Panc1 (cell line): ENCODE data around the gene RNASEH2A. TPM values are rescaled to one million over a fixed set of nuclear protein-coding genes. Genes with fewer than 3 reads are reported as not detected.
A peak's percentile ranks its signal among the peaks of the same experiment; 100 is the strongest.

Experiments
- ATAC-seq: fragments of 200-7000 bp; cut with Tn5 transposase; 2 replicates; pipeline ENCODE4 v1.9.1; 2020; ENCODE audit warnings: mild to moderate bottlenecking, moderate library complexity
- BruUV-seq: library from RNA; stranded (reverse); fragments of 400-500 nt; replicated peaks from 2 replicates; lab custom pipeline; 2021; lab: Mats Ljungman, UMichigan
- CTCF ChIA-PET: fragments of 300-600 bp; sonication (Branson Sonifier 250); formaldehyde crosslinking; loops from one replicate; lab custom pipeline; 2022; ENCODE audit warnings: antibody characterized with exemption; lab: Charles Lee
- POLR2A ChIA-PET: fragments of 300-600 bp; sonication (Branson Sonifier 250); formaldehyde crosslinking; loops from one replicate; lab custom pipeline; 2022; ENCODE audit warnings: antibody characterized with exemption; lab: Charles Lee
- DNase-seq: peaks from one replicate; pipeline ENCODE4 v3.0.0-alpha.2; 2010; ENCODE audit warnings: low read depth, low spot score
- H3K27ac ChIP-seq: 2 replicates; pipeline ENCODE4 v1.5.1; 2011; ENCODE audit warnings: mild to moderate bottlenecking, low read length, inconsistent platforms
- H3K27me3 ChIP-seq: fragments of 200-500 bp; sonication (Bioruptor generic); 2 replicates; pipeline ENCODE4 v1.6.0; 2014; ENCODE audit warnings: low read length, inconsistent platforms; ENCODE audit not compliant: control insufficient read depth, insufficient read depth
- H3K36me3 ChIP-seq: fragments of 200-500 bp; sonication (Bioruptor generic); 2 replicates; pipeline ENCODE4 v1.5.1; 2014; ENCODE audit warnings: inconsistent platforms, mild to moderate bottlenecking, low read length, moderate library complexity; ENCODE audit not compliant: control insufficient read depth, insufficient read depth
- H3K4me1 ChIP-seq: 2 replicates; pipeline ENCODE4 v1.5.1; 2011; ENCODE audit warnings: inconsistent platforms, mild to moderate bottlenecking, low read length, moderate library complexity; ENCODE audit not compliant: control insufficient read depth, insufficient read depth
- H3K4me3 ChIP-seq, 2 experiments: 2 replicates each; pipeline ENCODE4 v1.5.1; 2011 to 2012; ENCODE audit warnings: low read depth in 2 of 2, low read length in 2 of 2, mild to moderate bottlenecking in 2 of 2, inconsistent platforms in 1 of 2, moderate library complexity in 1 of 2
- H3K9me3 ChIP-seq: fragments of 200-500 bp; sonication (Bioruptor generic); 2 replicates; pipeline ENCODE4 v1.5.1; 2014; ENCODE audit warnings: low read depth, mild to moderate bottlenecking, inconsistent platforms, low read length, moderate library complexity; ENCODE audit not compliant: control insufficient read depth, insufficient read depth
- CTCF ChIP-seq: fragments of 450-650 bp; IDR thresholded peaks from 2 replicates; pipeline ENCODE4 v1.5.1; 2017; ENCODE audit warnings: mild to moderate bottlenecking
- POLR2AphosphoS5 ChIP-seq: IDR thresholded peaks from 2 replicates; pipeline ENCODE4 v1.6.1; 2012; ENCODE audit warnings: mild to moderate bottlenecking, low read depth, low read length, moderate library complexity
- SIN3A ChIP-seq: IDR thresholded peaks from 2 replicates; pipeline ENCODE4 v1.6.1; 2012; ENCODE audit warnings: low read depth, mild to moderate bottlenecking, low read length, moderate library complexity, borderline replicate concordance; ENCODE audit not compliant: insufficient read depth
- TCF7L2 ChIP-seq: IDR thresholded peaks from 2 replicates; pipeline ENCODE4 v1.6.1; 2011; ENCODE audit warnings: mild to moderate bottlenecking, low read depth, low read length, inconsistent platforms
- in situ Hi-C: cut with HindIII; loops from 2 replicates; pipeline ENCODE4 v1.10.0; 2016; ENCODE audit warnings: low sequenced_read_pairs, low pct_unique_long_range_greater_than_20kb
- intact Hi-C: fragments of 100-400 bp; cut with micrococcal nuclease; formaldehyde crosslinking; loops from one replicate; pipeline ENCODE4 v1.10.0; 2022; ENCODE audit not compliant: unreplicated experiment
- total RNA-seq: library from RNA; stranded (reverse); gene quantifications from one replicate; pipeline ENCODE4 v1.2.1, GENCODE V29; 2021; ENCODE audit not compliant: unreplicated experiment
- TF ChIP-seq, protein P1 (sequence below), 2 experiments: IDR thresholded peaks; 2 replicates each; pipeline ENCODE4 v1.6.1; 2011 to 2012; ENCODE audit warnings: low read depth in 2 of 2, control low read depth in 1 of 2, low read length in 1 of 2, mild to moderate bottlenecking in 1 of 2, moderate library complexity in 1 of 2; ENCODE audit not compliant: insufficient read depth in 1 of 2

RNASEH2A gene
- total RNA-seq, 1 experiment from 2014 or later, result 44.9 TPM

DNA sequence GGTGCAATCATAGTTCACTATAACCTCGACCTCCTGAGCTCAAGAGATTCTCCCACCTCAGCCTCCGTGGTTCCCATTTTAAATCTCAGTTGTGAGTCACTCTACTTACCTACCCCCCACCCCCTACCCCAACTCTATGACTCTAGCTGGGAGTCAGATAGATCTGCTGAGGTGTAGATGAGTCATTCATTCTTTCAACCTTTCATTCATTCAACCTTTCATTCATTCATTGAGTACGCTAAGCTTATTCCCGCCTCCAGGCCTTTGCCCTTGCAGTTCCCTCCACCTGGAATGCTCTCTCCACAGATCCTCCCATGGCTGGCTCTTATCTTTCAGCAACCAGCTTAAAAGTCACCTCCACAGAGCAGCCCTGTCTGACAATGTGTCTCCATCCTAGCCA, 30.8 kb downstream of the RNASEH2A start:
- Histone ChIP-seq H3K4me1 (peaks cover 4% of the 10 kb centered on the region), H3K9me3 (no peaks in the 10 kb centered on the region), H3K36me3 (no peaks in the 10 kb centered on the region; the same call in 1 of the 2 replicates), H3K4me3 (no peak overlapping the region), H3K27ac (no peak overlapping the region), H3K27me3 (no peaks in the 10 kb centered on the region; the same call in 1 of the 2 replicates)
- ChIA-PET CTCF (no interaction called here), POLR2A (interaction anchor here (0.6 kb wide), 2 partner anchors 91 to 441 kb away, joined by 4 to 5 read pairs; no protein-coding TSS in a partner anchor)
- BruUV-seq, result no TSS peak
- DNase-seq, result no peak
- in situ Hi-C loops (no loop called here), intact Hi-C loops (no loop called here)
- ATAC-seq, result no peak
- no peak for TF ChIP-seq POLR2AphosphoS5
- TF ChIP-seq CTCF, result no peak
- no peak for TF ChIP-seq TCF7L2
- no peak for TF ChIP-seq SIN3A
- TF ChIP-seq, protein P1, sequence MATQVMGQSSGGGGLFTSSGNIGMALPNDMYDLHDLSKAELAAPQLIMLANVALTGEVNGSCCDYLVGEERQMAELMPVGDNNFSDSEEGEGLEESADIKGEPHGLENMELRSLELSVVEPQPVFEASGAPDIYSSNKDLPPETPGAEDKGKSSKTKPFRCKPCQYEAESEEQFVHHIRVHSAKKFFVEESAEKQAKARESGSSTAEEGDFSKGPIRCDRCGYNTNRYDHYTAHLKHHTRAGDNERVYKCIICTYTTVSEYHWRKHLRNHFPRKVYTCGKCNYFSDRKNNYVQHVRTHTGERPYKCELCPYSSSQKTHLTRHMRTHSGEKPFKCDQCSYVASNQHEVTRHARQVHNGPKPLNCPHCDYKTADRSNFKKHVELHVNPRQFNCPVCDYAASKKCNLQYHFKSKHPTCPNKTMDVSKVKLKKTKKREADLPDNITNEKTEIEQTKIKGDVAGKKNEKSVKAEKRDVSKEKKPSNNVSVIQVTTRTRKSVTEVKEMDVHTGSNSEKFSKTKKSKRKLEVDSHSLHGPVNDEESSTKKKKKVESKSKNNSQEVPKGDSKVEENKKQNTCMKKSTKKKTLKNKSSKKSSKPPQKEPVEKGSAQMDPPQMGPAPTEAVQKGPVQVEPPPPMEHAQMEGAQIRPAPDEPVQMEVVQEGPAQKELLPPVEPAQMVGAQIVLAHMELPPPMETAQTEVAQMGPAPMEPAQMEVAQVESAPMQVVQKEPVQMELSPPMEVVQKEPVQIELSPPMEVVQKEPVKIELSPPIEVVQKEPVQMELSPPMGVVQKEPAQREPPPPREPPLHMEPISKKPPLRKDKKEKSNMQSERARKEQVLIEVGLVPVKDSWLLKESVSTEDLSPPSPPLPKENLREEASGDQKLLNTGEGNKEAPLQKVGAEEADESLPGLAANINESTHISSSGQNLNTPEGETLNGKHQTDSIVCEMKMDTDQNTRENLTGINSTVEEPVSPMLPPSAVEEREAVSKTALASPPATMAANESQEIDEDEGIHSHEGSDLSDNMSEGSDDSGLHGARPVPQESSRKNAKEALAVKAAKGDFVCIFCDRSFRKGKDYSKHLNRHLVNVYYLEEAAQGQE (IDR thresholded peaks at IDR 0.05; ENCODE audit: insufficient read depth in 1 of 2, low read depth in 2 of 2, low read length in 1 of 2), result no peak

DNA sequence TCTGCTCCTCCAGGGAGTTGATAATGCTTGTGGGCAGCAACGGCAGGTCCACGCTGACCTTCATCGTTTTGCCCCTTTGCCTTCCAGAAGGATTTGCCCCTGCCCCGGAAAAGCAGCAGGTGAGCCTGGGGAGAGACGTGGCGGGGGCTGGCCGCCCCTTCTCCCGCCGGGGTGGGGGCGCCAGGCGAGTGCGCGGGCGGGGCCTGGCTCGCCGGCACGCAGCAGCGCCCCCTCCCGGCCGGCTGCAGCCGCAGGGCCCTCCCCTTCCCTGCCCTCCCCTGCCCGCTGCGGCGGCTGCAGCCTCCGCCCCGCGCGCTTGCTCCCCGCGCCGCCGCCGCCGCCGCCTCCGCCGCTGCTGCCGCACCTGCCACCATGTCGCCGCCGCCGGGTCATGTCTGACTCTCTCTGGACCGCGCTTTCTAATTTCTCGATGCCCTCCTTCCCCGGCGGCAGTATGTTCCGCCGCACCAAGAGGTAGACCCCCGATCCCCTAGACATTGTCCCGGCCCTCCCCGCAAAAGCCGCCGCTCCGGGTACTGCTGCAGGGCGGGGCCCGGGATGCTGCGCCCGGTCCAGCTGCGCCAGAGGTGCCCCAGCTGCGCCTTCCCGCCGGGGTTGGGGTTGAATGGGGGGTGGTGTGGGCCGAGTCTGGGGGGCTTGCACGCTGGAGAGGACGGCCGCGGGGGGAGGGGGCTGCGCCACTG, 31.9 kb downstream of the RNASEH2A start, which contains the start of gene MAST1:
TSS of gene MAST1 (plus strand) at position 334 of the 704 bp plus-strand sequence. CDS start at position 392, 58 bp downstream.
- Histone ChIP-seq H3K27me3 (no peaks in the 10 kb centered on the region; the same call in 1 of the 2 replicates), H3K4me3 (peak within 1 kb of the TSS; percentile 47 to 50), H3K27ac (0 out of 2 replicates have a peak within 1 kb of the TSS, but pooled peaks have one; percentile 51), H3K9me3 (no peaks in the 10 kb centered on the region), H3K36me3 (no peaks in the 10 kb centered on the region; the same call in 1 of the 2 replicates), H3K4me1 (peaks cover 4% of the 10 kb centered on the region)
- ChIA-PET CTCF (no interaction called here), POLR2A (no interaction called here)
- peak; percentile 94 for TF ChIP-seq CTCF
- TF ChIP-seq SIN3A, result no peak
- ATAC-seq (peak; percentile 78), DNase-seq (no peak)
- in situ Hi-C loops (no loop called here), intact Hi-C loops (no loop called here)
- BruUV-seq, result no TSS peak
